HUES6 (cell line): ENCODE data around the gene SUV39H2.
"Not testable (repeated sequence)": the region's sequence is repeated elsewhere in the genome, so short reads cannot be mapped to it uniquely, and the experiment has no call there.

ENCODE experiments used
- H3K27ac ChIP-seq: 2 replicates; pipeline ENCODE4 v1.7.0; 2013; ENCODE audit warnings: low read depth, mild to moderate bottlenecking, low read length, inconsistent platforms
- H3K27me3 ChIP-seq: 2 replicates; pipeline ENCODE4 v1.6.1; 2013; ENCODE audit warnings: low read length; ENCODE audit not compliant: control insufficient read depth, insufficient read depth
- H3K36me3 ChIP-seq: 2 replicates; pipeline ENCODE4 v1.6.1; 2013; ENCODE audit warnings: low read length; ENCODE audit not compliant: control insufficient read depth, insufficient read depth
- H3K4me1 ChIP-seq: 2 replicates; pipeline ENCODE4 v1.6.1; 2013; ENCODE audit warnings: low read length; ENCODE audit not compliant: control insufficient read depth, insufficient read depth
- H3K4me3 ChIP-seq: 2 replicates; pipeline ENCODE4 v1.5.1; 2013; ENCODE audit warnings: low read depth, low read length
- H3K9ac ChIP-seq: one replicate; pipeline ENCODE4 v1.6.1; 2013; ENCODE audit warnings: mild to moderate bottlenecking, low read length
- H3K9me3 ChIP-seq: 2 replicates; pipeline ENCODE4 v1.6.1; 2013; ENCODE audit warnings: low read depth, low read length; ENCODE audit not compliant: control insufficient read depth, insufficient read depth

SUV39H2 gene

DNA sequence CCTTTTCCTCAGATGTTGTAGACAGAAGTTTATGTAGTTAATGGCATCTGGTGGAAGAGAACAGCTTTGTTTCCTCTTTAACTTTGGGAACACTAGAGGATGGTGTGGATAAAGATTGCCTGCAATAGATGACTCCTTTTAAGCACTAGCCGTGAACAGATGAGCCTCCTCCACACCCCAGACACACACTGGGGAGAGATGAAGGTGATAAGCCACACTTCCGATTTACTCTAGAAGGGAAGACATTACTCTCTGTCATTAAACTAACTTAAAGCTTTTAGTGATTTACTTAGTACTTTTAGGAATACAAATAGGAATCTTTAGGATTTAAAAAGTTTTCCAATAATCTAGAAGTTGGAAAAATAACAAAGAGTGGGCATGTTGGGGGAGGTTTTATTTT is 33.7 kb upstream of the SUV39H2 start:
- Histone ChIP-seq H3K27ac (no peak overlapping the region), H3K9me3 (no peaks in the 10 kb centered on the region), H3K4me1 (no peaks in the 10 kb centered on the region), H3K27me3 (no peaks in the 10 kb centered on the region), H3K36me3 (peaks cover 57% of the 10 kb centered on the region), H3K4me3 (no peak overlapping the region), H3K9ac (no peak overlapping the region)

DNA sequence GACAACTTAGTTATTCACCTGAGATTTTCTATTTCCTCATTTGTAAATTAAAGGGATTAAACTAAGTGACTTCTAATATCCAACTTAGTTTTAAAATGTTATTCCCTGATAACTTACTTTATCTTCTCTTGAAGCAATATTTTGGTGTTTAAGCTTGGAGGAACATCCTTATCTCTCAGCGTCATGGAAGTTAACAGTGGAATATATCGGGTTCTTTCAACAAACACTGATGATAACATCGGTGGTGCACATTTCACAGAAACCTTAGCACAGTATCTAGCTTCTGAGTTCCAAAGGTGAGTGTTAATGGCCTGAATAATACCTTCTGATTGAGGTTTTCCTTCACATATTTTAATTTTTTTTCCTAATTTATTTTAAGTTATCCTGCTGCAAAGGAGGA is 26.4 kb upstream of the SUV39H2 start:
- Histone ChIP-seq H3K36me3 (peaks cover 55% of the 10 kb centered on the region), H3K27me3 (no peaks in the 10 kb centered on the region), H3K9ac (no peak overlapping the region), H3K4me1 (no peaks in the 10 kb centered on the region), H3K9me3 (no peaks in the 10 kb centered on the region), H3K27ac (no peak overlapping the region), H3K4me3 (no peak overlapping the region)

- no peak overlapping the region for H3K9ac ChIP-seq
- no peak overlapping the region for H3K27ac ChIP-seq
- H3K27me3 ChIP-seq, result no peaks in the 10 kb centered on the region
- no peaks in the 10 kb centered on the region for H3K4me1 ChIP-seq
- H3K9me3 ChIP-seq, result no peaks in the 10 kb centered on the region
- H3K4me3 ChIP-seq, result no peak overlapping the region
- H3K36me3 ChIP-seq, result peaks cover 75% of the 10 kb centered on the region
Measured at GRCh38 chr10:14855453-14855852, 23.2 kb upstream of the SUV39H2 start.

- Histone ChIP-seq H3K4me3 (no peak overlapping the region), H3K27me3 (no peaks in the 10 kb centered on the region), H3K4me1 (no peaks in the 10 kb centered on the region), H3K9ac (no peak overlapping the region), H3K36me3 (peaks cover 61% of the 10 kb centered on the region), H3K9me3 (no peaks in the 10 kb centered on the region), H3K27ac (no peak overlapping the region)
Measured at GRCh38 chr10:14858338-14858960, 20.2 kb upstream of the SUV39H2 start.

- no peaks in the 10 kb centered on the region for H3K4me1 ChIP-seq
- H3K27me3 ChIP-seq, result no peaks in the 10 kb centered on the region
- peaks cover 57% of the 10 kb centered on the region for H3K36me3 ChIP-seq
- no peak overlapping the region for H3K9ac ChIP-seq
- no peak overlapping the region for H3K27ac ChIP-seq
- H3K4me3 ChIP-seq, result no peak overlapping the region
- no peaks in the 10 kb centered on the region for H3K9me3 ChIP-seq
Measured at GRCh38 chr10:14859043-14859442, 19.6 kb upstream of the SUV39H2 start.

DNA sequence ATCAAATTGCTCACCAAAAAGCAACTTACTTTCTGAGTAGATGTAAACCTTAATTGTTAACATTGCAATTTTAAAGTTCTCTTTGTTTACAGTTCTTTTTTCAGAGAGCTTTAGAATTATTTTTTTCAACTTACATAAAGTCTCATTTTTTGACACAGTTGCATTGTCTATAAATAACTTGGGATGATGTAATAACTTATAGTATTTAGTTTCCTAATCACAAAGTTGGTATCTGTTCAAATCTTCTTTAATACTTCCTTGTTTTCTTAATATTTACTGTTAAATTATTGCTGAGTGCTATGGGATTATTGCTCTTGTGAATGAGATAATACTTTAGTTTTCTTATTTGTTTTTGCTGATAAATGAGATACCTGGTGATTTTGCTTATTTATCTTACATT is 18.9 kb upstream of the SUV39H2 start:
- H3K9ac ChIP-seq, result no peak overlapping the region

DNA sequence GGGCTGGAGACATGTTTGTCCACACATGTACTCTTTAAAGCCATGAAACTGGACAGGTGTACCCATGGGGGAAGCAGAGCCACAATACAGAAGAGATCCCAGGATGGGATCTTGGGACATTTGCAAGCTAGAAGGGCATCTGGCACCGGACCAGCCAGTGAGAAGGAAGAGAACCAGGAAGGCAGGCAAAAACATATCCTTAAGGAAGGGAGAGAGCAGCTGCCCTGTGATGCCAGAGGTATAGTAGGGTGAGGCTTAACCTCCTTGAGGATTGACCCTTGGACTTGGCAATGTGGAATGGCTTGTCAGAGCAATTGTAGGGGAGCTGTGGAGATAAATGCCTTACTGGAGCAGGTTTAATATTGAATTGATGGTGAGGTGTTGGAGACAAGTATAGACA is 17.9 kb upstream of the SUV39H2 start:
- H3K4me1 ChIP-seq, result no peaks in the 10 kb centered on the region
- no peak overlapping the region for H3K27ac ChIP-seq
- peaks cover 46% of the 10 kb centered on the region for H3K36me3 ChIP-seq
- no peaks in the 10 kb centered on the region for H3K27me3 ChIP-seq
- no peak overlapping the region for H3K4me3 ChIP-seq
- no peak overlapping the region for H3K9ac ChIP-seq
- no peaks in the 10 kb centered on the region for H3K9me3 ChIP-seq

More for the DNA sequence above, 18.9 kb upstream of the SUV39H2 start:
- Histone ChIP-seq H3K27ac (no peak overlapping the region), H3K36me3 (peaks cover 53% of the 10 kb centered on the region), H3K27me3 (no peaks in the 10 kb centered on the region), H3K4me3 (no peak overlapping the region), H3K9me3 (no peaks in the 10 kb centered on the region), H3K4me1 (no peaks in the 10 kb centered on the region)

DNA sequence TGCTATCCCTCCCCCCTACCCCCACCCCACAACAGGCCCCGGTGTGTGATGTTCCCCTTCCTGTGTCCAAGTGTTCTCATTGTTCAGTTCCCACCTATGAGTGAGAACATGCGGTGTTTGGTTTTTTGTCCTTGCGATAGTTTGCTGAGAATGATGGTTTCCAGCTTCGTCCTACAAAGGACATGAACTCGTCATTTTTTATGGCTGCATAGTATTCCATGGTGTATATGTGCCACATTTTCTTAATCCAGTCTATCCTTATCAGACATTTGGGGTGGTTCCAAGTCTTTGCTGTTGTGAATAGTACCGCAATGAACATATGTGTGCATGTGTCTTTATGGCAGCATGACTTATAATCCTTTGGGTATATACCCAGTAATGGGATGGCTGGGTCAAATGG is 14.2 kb upstream of the SUV39H2 start:
- H3K27me3 ChIP-seq, H3K9me3 ChIP-seq, H3K4me3 ChIP-seq, H3K27ac ChIP-seq, H3K9ac ChIP-seq, H3K4me1 ChIP-seq: not testable (repeated sequence)
- H3K36me3 ChIP-seq, result peaks cover 41% of the 10 kb centered on the region

GRCh38 chr10:14864871-14865270 is 13.8 kb upstream of the SUV39H2 start:
- peaks cover 42% of the 10 kb centered on the region for H3K36me3 ChIP-seq
- not testable (repeated sequence) for H3K4me1 ChIP-seq, H3K9ac ChIP-seq, H3K9me3 ChIP-seq, H3K4me3 ChIP-seq, H3K27me3 ChIP-seq, H3K27ac ChIP-seq

DNA sequence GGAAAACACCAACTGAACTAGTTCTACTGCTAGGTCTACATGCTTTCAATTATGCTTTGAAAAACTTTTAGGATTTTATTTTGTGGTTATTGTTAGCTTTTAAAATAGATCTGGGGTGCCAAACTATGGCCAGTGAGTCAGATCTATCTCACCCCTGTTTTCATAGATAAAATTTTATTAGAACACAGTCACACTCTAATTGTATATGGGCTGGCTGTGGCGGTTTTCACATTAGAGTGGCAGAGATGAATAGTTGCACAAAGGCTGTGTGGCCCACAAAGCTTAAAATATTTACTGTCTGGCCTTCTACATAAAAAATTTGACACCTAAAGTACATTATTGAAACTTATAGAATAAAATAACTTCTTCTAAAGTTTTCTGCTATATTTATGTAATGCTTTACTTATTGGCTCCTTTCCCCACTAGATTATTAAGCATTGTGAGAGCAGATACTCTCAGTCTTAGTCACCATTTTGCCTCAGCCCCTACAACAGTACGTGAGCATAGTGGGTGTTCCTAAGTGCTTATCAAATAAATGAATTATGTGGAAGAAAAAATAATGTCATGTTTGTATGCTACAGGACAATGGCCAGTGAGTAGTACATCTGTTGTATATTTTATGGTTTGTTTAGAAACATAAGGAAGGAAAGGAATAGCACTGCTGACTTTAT is 5.4 kb upstream of the SUV39H2 start:
- Histone ChIP-seq H3K36me3 (peaks cover 23% of the 10 kb centered on the region), H3K27me3 (no peaks in the 10 kb centered on the region), H3K9ac (no peak overlapping the region), H3K4me3 (no peak overlapping the region), H3K9me3 (no peaks in the 10 kb centered on the region), H3K4me1 (peaks cover 15% of the 10 kb centered on the region), H3K27ac (no peak overlapping the region)

DNA sequence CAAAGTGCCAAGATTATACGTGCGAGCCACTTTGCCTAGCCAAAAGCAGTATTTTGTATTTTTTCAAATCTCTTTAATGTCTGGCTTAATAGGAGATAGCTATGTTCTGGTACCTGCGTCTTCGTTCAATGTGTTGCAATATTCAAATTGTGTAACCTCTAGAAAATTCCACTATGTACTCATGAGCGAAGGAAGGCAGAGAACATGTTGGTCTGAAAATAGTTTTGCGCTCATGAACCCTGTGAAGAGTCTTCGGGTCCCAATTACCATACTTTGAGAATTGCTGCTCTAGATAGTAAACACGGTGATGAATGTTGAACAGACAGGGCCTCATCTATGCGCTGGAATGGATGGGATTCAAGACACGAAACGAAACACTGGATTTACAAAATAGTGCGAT is 2.7 kb upstream of the SUV39H2 start:
- Histone ChIP-seq H3K36me3 (peaks cover 6% of the 10 kb centered on the region), H3K9ac (no peak overlapping the region), H3K4me3 (no peak overlapping the region), H3K27ac (no peak overlapping the region), H3K27me3 (no peaks in the 10 kb centered on the region), H3K4me1 (peaks cover 18% of the 10 kb centered on the region), H3K9me3 (no peaks in the 10 kb centered on the region)
